NCI-H82 (cell line): ENCODE results near the gene CAB39.
A peak's percentile ranks its signal among the peaks of the same experiment; 100 is the strongest.

ENCODE experiments used
- DNase-seq: peaks from one replicate; lab custom pipeline; 2025; lab: John Stamatoyannopoulos, UW

CAB39 gene

DNA sequence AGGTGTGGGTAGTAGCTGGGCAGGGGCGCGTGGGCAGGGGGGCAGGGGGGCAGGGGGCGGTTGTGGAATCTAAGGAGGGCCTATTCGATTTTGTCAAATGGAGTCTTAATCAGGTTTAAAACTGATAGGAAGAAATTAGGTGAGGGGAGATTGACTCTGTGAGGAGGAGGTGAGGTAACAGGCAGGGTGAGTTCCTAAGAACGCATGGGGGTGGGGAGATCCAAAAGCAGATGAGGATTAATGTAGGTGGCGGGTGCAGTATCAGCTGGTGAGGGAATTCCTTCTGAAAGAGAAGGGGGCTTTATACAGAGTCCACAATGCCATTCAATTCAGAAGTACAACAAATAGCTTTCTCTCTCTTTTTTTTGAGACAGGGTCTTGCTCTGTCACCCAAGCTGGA lies 72.7 kb downstream of the CAB39 start:
- DNase-seq: no peak

DNA sequence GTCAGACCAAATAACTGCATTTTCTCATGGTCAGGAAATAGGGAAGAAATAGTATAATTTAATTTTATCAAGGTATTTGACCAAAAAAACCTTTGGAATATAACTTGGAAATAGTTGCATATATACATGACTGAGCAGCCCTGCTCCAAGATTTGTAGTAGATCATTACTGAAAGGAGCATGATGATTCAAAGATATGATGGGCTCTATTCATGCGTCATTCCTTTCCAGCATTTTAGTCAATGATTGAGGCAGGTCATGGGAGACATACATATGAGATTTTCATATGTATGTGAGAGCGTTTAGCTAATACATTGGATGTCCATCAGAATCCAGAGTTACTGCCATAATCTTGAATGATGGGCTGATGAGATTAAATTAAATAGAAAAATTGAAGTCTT lies 74.5 kb downstream of the CAB39 start:
- DNase-seq: no peak

DNA sequence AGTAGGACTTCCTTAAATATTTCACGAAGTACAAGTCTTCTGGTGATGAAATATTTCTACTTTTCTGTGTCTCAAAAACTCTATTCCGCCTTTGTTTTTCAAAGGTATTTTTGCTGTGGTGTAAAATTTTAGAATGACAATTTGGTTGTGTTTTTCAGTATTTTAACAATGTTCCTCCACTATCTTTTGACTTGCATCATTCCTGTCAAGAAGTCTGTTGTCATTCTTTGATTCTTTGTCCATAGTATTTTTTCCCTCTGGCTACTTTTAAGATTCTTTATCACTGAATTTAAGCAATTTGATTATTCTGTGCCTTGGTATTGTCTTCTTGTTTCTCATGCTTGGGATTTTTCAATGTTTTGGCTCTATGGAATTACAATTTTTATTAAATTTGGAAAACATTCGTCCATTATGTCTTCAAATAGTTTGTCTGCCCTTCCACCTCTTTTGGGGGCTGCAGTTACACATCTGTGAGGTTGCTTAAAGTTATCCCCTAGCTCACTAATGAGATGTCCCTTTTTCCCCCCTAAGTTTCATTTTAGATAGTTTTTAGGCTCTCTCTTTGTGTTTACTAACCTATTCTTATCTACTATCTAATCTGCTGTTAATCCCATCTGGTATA lies 76.0 kb downstream of the CAB39 start:
- DNase-seq: no peak

DNA sequence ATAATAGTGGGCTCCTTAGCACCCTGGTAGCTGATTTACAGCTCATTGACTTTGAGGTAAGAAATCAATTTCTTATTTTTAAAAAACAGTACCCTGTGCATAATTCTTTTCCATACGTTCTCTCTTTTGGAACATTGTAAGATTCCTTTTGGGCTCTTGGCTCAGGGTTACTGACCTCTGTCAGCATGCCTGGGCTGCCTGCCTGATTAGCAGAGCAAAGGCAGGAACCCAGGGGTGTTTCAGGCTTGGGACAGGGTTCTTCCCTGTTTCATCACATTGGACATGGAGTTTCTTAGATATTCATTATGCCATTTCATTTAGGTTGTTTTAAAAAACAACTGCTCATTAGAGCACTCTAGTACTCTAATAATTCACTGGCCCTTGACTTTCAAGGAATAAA lies 78.3 kb downstream of the CAB39 start:
- DNase-seq: no peak

DNA sequence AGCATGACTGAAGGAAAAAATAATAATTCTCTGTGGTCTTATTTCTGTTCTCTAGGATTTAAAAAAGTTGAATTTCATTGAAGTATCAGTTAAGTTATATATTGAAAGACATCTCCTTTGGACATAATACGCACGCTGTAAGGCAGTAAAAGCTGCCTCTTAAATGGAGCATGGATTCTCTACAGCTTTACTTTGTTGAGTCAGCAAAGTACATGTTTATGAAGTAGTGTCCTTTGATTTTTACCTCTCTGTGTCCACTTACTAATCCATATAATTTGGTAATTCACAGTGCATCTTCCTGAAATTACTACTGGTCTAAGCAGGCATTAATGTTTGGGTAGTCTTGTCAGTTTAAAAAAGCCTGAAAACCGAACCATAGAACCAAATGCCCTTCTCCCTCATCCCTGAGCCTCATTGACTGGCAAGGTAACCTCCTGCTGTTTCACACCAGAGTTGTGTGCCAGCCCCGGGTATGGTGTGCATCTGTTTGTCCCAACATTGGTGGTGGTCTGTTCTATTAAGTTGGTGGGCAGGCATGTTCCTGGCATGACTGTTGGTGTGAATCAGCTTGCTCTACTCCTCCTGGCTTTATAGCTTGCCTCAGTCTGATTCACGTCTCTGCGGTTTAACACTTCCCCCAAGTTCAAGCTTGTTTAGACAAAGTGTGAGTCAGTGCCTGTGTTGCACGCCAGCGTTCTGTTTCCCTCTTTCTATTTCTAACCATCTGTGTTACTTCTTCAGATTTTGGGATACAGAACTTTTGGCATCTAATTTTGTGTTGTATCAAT lies 81.1 kb downstream of the CAB39 start:
- DNase-seq: no peak

DNA sequence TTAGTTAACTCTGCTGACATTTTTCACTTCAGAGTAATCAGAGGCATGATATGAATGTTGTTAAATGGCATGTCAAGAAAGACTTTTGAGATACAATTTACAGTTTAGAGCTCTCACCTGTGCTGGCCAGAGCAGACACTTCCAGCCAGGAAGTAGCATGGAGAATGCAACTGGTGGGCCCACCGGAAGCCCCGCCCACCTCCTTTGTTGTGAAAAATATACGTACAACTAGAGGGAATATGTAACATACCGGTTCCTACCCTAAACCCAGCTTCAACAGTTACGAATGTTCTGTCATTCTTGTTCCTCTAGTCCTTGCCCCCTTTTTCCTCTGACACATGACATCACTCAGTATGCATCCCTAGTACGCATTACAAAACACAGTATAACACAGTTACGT lies 81.9 kb downstream of the CAB39 start:
- DNase-seq: no peak

DNA sequence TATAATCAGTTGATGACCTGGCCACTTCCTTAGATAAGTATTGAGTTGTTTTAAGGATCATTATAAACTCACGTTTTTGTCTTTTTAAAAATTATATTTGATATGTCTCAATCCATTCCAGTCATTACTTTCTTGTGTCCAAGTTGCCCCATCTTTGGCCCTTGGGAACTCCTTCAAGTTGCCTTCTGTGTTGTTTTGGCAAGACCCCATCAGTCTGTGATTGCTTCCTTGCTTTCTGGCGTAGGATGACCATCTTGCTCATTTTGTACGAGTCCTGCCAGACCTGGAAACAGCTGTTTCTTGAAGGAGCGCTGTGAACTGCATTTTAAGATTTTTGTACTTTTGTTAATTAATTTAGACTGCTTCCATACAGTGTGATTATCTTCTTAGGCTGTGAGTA lies 83.2 kb downstream of the CAB39 start:
- DNase-seq: no peak

DNA sequence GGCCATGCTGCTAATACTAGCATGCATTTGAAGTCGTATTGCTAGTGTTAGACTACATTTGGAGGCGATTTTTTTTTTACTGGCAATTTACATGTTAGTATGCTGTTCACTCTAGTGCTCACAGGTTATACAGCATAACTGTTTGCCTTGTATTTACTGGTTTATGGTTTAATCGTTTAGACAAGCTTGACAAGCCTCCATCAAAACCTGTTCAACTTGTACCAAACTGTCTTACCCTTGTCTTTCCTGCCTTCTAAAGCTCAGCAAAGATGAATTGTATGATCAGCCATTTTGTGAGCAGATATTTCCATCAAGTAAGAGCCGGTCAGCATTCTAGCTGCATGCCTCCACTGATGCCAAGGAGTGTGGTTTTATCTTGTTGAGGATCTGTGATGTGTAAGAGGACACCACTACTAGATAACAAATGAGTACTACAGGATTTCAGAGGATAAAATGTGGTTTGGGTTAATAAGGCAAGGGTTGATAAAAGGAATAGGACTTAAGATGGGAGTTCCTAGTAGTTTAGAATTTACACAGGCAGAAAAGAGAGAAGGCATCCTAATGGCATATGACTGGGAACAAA lies 83.7 kb downstream of the CAB39 start:
- DNase-seq: no peak

DNA sequence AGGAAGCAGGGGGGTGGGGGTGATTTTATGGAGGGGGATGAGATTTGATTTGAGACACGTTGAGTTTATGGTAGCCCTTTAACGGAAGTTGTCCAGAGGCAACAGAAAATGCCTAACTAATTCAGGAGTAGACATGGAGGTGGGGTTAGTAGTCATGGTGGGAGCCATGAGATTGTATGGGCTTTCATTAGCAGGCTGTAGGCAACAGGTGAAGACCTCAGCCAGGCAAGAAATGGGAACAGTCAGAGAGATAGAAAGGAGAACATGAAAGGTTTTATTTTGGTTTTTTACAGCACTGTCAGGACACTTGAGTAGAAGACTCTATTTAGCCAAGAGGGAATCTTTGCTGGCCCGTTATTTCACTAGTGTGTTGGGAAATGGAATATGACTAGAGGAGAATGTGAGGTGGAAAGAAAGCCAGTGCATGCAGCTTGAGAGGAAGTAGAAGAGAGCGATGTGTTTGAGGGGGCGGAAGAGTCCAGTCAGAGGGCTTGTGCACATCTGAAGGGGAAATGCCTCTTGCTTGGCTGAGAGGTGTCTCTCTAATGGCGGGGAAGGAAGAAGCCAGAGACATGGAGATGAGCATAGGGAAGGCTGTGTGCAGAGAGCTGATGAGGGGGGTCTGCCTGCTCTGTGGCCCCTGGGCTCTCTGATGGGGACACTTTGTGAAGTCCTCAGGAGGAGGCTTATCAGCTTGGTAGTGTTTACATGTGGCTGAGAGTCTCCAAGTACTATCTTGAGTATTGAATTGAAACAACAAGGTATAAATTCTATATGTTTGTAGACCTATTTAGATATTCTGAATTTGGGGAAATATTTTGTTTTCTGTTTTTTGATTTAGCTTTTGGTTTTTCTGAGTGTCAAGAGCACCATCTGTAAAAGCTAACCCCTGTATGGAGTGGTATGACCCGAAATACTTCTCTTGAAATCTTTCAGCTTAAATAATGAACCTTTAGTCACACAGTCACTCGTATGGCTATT lies 85.2 kb downstream of the CAB39 start:
- no peak for DNase-seq

DNA sequence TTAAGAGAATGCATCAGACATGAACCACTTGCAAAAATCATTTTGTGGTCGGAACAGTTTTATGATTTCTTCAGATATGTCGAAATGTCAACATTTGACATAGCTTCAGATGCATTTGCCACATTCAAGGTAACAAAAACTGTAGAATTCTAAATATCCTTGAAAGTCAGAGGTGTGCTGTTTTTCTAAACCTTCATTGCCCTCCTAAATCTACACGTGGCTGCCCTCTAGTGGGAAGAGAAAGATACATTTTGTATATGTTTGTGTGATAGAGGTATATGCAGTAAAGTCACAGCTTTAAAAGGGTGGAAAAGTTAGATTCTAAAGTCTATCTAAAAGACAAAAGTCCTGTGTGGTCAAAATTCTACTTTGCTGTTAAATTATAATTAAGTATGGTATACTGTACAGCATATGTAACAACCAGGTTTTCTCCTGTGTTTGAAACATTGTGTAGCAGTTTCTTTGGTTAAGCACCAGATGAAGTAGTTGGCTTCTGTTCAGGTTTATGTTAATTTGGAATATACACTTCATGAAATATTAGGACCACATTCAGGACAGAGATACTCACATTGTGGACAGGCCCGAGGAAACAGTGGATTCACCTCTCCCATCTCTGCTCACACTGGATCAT lies 86.2 kb downstream of the CAB39 start:
- DNase-seq: peak; percentile 66

DNA sequence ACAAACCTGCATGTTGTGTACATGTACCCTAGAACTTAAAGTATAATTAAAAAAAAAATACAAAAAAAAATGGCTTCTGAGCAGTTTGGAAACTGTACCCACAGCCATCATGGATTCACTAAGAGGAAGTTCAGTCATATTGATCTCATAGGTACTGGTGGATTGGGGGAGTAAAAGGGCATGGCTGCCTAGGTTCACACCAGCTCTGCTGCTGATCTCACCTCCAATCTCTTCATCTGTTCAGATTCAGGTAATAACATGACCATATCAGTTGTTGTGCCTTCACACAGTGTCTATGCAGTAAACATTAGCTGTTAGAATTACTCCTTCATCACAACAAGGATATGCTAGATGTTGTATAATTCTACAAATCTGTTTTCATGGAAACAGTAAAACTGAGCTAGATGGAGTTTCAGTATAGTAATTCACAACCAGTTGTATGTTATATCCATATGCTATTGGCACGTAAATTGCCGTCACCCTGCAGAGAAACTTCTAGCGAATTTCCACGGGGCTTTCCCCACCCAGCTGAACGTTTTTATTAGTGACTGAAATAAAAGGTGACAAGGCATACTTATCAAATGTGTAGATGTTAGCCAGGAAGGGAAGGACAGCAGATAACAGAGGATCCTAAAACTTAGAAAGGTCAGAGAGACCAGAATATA lies 92.8 kb downstream of the CAB39 start:
- no peak for DNase-seq

DNA sequence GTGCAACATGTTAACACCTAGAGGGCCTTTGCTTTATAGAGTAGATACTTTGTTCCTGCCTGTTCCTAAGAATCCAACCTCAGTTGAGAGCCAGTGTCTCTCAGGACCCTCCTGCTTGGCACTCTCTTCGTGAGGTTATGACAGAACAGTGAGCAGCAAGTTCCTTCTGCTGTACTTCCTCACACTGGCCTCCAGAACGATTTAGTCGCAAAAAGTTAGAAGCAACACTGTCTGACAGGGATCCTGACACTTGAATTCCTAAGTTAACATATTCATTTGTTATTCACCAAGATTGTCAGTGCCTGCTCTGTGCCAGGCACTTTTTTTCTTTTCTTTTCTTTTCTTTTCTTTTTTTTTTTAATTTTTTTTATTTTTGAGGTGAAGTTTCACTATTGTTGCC lies 95.1 kb downstream of the CAB39 start:
- no peak for DNase-seq

DNA sequence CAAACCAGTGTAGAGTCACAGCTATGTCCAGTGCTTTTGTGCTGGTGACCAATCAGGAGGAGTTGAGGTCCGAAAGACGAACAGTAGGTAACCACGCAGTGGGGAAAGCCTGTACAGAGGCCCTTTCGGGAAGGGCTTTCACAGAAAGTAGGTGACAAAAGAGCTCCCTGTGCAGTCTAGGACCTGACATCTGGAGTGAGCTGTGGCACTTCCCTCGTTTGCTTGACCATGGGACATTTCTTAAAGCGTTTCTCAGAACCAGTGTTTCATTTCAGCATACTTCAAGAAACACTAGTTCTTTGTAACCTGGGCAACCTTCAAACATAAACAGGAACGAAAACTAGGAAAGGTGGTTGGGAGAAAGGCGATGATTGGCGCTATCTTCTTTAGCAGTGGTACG lies 96.4 kb downstream of the CAB39 start:
- DNase-seq: no peak

DNA sequence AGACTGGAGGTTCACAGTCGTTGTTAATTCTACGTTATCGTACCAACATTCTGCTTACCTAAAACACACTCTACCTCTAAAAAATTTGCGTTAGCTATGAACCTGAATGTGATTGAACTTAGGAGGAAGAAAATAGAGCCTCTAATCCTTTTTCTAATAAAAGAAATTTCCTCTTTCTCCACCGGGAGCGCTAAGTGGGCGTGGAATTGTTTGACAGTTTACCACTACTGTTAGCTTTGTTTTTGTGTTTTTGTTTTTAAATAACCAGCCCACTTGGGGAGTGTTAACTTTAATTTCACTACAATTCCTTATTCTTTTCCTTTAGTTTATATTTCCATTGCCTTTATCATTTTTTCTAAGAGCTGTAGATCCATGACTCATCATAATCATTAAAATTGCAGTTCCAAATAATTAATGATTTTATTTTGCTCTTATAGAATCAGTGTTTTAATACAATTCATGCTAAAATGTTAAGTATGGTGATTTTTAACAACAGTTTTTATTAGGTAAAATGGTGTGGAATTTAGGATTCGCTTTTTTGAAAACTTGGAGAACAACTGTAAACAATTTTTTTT lies 97.1 kb downstream of the CAB39 start:
- peak; percentile 19 for DNase-seq

DNA sequence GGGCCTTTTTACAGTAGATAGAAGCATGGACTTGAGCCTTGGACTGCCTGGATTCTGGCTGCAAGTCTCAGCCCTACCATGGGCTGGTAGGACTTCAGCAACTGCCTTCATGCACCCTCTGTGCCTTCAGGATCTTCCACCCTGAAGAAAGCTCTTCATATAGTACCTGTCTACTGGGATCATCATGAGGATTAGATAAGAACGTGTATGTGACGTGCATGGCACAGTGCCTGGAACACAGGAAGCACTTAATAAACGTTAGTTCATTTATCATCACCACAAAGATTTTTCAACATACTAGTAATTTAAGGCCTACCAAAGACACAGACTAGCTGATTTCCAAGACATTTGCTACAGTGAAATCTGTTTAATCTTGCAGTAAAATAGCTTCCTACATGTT lies 98.9 kb downstream of the CAB39 start:
- no peak for DNase-seq

DNA sequence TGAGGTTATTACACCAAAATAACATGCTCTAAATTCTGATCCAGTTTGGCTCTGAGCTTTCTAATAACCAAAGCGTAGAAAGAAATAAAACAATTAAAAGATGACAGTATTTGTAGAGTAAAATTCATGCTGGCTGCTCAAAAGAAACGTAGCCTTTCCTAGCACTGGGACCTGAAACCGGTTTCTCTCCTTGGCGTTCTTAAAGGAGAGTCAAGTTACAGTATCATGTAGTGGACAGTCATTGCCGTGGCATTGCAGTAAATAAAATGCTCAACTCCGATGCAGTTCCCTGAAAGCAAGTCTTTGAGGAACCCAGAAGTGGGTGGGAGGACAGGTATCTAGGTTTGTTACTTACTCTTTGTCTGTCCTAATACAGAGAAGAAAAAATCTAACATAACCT lies 99.4 kb downstream of the CAB39 start:
- no peak for DNase-seq

DNA sequence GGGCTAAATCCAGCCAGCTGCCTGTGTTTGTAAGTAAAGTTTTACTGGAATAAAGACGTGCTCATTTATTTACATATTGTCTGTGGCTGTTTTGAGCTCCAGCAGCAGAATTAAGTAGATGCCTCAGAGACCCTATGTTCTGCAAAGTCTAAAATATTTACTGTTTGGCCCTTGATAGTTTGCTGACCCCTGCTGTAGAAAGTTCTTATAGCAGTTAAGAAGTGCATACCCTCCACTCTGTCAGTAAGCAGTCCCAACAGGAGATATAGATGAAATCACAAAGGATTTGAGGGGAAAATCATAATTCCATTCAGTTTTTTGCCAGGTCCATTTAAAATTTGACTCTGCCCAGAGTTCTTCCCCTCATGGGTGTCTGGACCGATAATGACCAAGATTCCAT lies 102.0 kb downstream of the CAB39 start:
- peak; percentile 17 for DNase-seq

DNA sequence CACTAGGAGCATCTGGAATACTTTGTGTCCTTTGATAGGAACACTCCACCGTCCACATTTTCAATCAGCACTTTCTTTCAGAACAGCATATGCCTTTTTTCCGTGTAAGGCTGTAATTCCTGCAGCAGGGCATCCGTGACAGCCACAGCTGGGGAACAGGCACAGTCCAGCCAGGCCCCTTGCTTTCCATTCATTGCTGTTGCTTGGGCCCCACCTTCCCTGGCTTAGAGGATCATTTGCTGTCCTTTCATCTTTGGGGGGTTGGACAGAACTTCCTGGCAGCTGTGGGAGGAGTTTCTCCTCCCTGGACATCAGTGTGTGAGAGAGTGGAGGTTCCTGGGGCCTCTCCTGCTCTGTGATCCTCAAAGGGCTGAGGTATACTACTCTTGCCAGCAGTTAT lies 102.4 kb downstream of the CAB39 start:
- DNase-seq: no peak

DNA sequence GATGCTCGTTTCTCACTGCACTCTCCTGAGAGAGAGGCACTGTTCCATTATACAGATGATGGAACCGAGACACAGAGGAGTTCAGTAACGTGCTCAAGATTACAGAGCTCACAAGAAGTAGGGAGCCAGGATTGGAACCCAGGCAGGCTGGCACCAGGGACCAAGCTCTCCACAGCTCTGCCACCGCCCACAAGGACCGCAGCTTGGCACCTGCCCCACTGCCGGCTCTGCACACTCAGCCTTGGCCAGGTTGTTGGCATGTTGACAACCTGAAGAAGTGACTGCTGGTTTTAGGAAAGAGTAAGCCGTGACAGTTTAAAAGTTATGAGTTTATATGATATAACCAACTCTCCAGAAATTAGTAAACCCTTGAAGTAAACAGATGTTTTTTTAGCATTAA lies 104.1 kb downstream of the CAB39 start:
- DNase-seq: no peak

DNA sequence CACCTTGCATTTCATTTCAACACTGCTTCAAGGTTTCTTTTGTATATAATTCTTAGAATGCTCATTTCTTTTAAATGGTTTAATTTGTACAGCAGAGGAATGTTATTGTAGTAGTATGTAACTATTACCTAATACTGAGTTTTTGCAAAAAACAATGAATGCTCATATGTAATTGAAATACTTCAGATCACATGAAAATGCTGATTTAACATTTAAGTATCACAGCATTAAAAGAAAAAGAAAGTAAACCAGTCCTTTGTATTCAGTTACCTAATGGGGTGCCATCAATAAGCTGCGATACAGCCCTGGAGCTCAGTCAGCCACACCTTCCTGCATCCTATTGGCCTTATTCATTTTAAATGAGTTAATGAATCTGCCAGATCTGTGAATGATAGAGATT lies 106.8 kb downstream of the CAB39 start:
- DNase-seq: no peak
